Left colon (tissue), 2 donors: ENCODE results near the gene P2RX1. TPM values are rescaled to one million over a fixed set of nuclear protein-coding genes. Genes with fewer than 3 reads are reported as not detected.

Experiments
- ATAC-seq: fragments of 200-7000 bp; cut with Tn5 transposase; one replicate; pipeline ENCODE4 v1.9.1; 2020; ENCODE audit warnings: mild to moderate bottlenecking, moderate library complexity
- DNase-seq, 2 donors: peaks; one replicate each; pipeline ENCODE4 v3.0.0-alpha.2; 2020
- intact Hi-C, 2 donors: fragments of 100-400 bp; cut with DNase I in 1 of 2; cut with micrococcal nuclease in 1 of 2; formaldehyde crosslinking; loops; one replicate each; pipeline versions ENCODE4 v1.11.2 to v1.14.0; 2022; cut with DNase I, micrococcal nuclease
- long read RNA-seq: library from polyadenylated mRNA; unstranded; transcript quantifications from one replicate; pipeline ENCODE4 v2.0.0, GENCODE V29; 2021
- total RNA-seq, 2 donors: library from RNA; stranded (reverse); fragmentation: NEBNext Ultra II Directional; extraction: Animal tissue kit (Norgen Biotek cat#: 25700); gene quantifications; one replicate each; pipeline ENCODE4 v1.2.1, GENCODE V29; 2021
- donor health status: DM: no; HTN: no; CAD: no.
- donor health status: DM: yes; HTN: yes; CAD: no.

Gene P2RX1
- 1 to 10 TPM; 2.8 to 5.9 TPM for total RNA-seq
- long read RNA-seq, partial matches to known transcripts = 1 of 9 reads
- long read RNA-seq, other reads (novel, unspliced or antisense) = 5 of 9 reads

- peak; percentile 63 for ATAC-seq
- DNase-seq = peak; percentile 72 to 76
- intact Hi-C loops = loop anchor here in 1 of 2 donors (10.0 kb wide), 1 partner anchor 89 kb away; no protein-coding TSS in a partner anchor
Measured at GRCh38 chr17:3915995-3916696, at the start of gene P2RX1. Gene P2RX1, minus strand, starts transcription at chr17:3916465. Its CDS starts 240 bp downstream, at chr17:3916225.

- DNase-seq = peak; percentile 90 to 93
- intact Hi-C loops = no loop called here
- ATAC-seq = peak; percentile 60
Measured at GRCh38 chr17:3965118-3965800, 49.0 kb upstream of the P2RX1 start.

GRCh38 chr17:3964203-3965117 is 48.2 kb upstream of the P2RX1 start, which contains the start of gene ATP2A3:
Gene ATP2A3, minus strand, starts transcription at chr17:3964437. Its CDS starts 146 bp downstream, at chr17:3964291.
- DNase-seq = peak; percentile 69 to 81
- intact Hi-C loops = no loop called here

GRCh38 chr17:3963237-3964201 is 47.3 kb upstream of the P2RX1 start:
- intact Hi-C loops = no loop called here
- ATAC-seq (no peak), DNase-seq (peak; percentile 60 to 73)

More at GRCh38 chr17:3964203-3965117, 48.2 kb upstream of the P2RX1 start, which contains the start of gene ATP2A3:
- peak; percentile 48 for ATAC-seq

GRCh38 chr17:3962965-3963236 is 46.6 kb upstream of the P2RX1 start:
- DNase-seq (no peak), ATAC-seq (no peak)
- intact Hi-C loops = no loop called here

GRCh38 chr17:3962217-3962964 is 46.1 kb upstream of the P2RX1 start:
- ATAC-seq (no peak), DNase-seq (peak in 1 of 2 donors; percentile 30)
- intact Hi-C loops = no loop called here

GRCh38 chr17:3961564-3962047 is 45.3 kb upstream of the P2RX1 start:
- intact Hi-C loops = no loop called here
- peak; percentile 70 to 86 for DNase-seq

GRCh38 chr17:3960764-3961163 is 44.5 kb upstream of the P2RX1 start:
- DNase-seq (peak in 1 of 2 donors; percentile 50), ATAC-seq (peak; percentile 14)
- intact Hi-C loops = no loop called here

More at GRCh38 chr17:3961564-3962047, 45.3 kb upstream of the P2RX1 start:
- peak; percentile 11 for ATAC-seq

- DNase-seq = peak in 1 of 2 donors; percentile 21
- intact Hi-C loops = no loop called here
- no peak for ATAC-seq
Measured at GRCh38 chr17:3959921-3960601, 43.8 kb upstream of the P2RX1 start.

- ATAC-seq = peak; percentile 56
- DNase-seq = peak; percentile 77 to 80
- intact Hi-C loops = no loop called here
Measured at GRCh38 chr17:3959295-3959899, 43.1 kb upstream of the P2RX1 start.

GRCh38 chr17:3957735-3958599 is 41.7 kb upstream of the P2RX1 start:
- no peak for ATAC-seq

GRCh38 chr17:3956983-3957382 is 40.7 kb upstream of the P2RX1 start:
- intact Hi-C loops = no loop called here
- DNase-seq (no peak), ATAC-seq (no peak)

More at GRCh38 chr17:3957735-3958599, 41.7 kb upstream of the P2RX1 start:
- intact Hi-C loops = no loop called here
- DNase-seq = no peak

- ATAC-seq (no peak), DNase-seq (no peak)
- intact Hi-C loops = no loop called here
Measured at GRCh38 chr17:3956327-3956957, 40.2 kb upstream of the P2RX1 start.

GRCh38 chr17:3955673-3955988 is 39.4 kb upstream of the P2RX1 start:
- ATAC-seq (no peak), DNase-seq (no peak)
- intact Hi-C loops = no loop called here
